Activated CD8-positive, alpha-beta memory T cell treated with anti-CD3 and anti-CD28 coated beads, Interleukin-2, amount 50 U/mL, for 24 hours (primary cell): ENCODE data around the gene GIMAP2.

Source experiments
- DNase-seq: peaks from one replicate; pipeline ENCODE4 v3.0.0-alpha.2; 2020; ENCODE audit errors: extremely low read depth

GIMAP2 gene

GRCh38 chr7:150733482-150734095 lies 48.1 kb downstream of the GIMAP2 start:
- DNase-seq, result no peak

- DNase-seq, result no peak
Observed at GRCh38 chr7:150734254-150734653, 48.7 kb downstream of the GIMAP2 start.

- no peak for DNase-seq
Observed at GRCh38 chr7:150735596-150736358, 50.3 kb downstream of the GIMAP2 start.

GRCh38 chr7:150736864-150737263 lies 51.4 kb downstream of the GIMAP2 start:
- DNase-seq, result no peak

- DNase-seq, result no peak
Observed at GRCh38 chr7:150737265-150738055, 52.0 kb downstream of the GIMAP2 start, which contains the start of gene GIMAP5. GIMAP5 (plus strand) TSS chr7:150737418; CDS start chr7:150740885, 3,467 bp downstream.

GRCh38 chr7:150738092-150738491 lies 52.6 kb downstream of the GIMAP2 start:
- DNase-seq, result no peak

- DNase-seq, result no peak
Observed at GRCh38 chr7:150738591-150739001, 53.1 kb downstream of the GIMAP2 start.

- no peak for DNase-seq
Observed at GRCh38 chr7:150739033-150739432, 53.5 kb downstream of the GIMAP2 start.

GRCh38 chr7:150740053-150740452 lies 54.5 kb downstream of the GIMAP2 start:
- no peak for DNase-seq

- no peak for DNase-seq
Observed at GRCh38 chr7:150742286-150742968, 56.9 kb downstream of the GIMAP2 start.
